Body of pancreas (tissue), 4 donors: Measurements from ENCODE around the gene ETS1. TPM values are rescaled to one million over a fixed set of nuclear protein-coding genes. Genes with fewer than 3 reads are reported as not detected.

Experiments
- ATAC-seq: fragments of 150-250 bp; one replicate; pipeline ENCODE4 v1.9.1; 2016
- DNase-seq, 4 donors: peaks; one replicate each; pipeline ENCODE4 v3.0.0-alpha.2; 2019
- H3K27ac ChIP-seq, 4 donors: fragments of 200-600 bp; sonication (generic); 1 replicate in 3 of 4; 2 replicates in 1 of 4; pipeline versions ENCODE4 v1.5.1 to v1.6.1; 2016 to 2019; ENCODE audit warnings: mild to moderate bottlenecking in 1 of 4, mixed read lengths in 1 of 4, moderate library complexity in 1 of 4
- H3K27me3 ChIP-seq, 2 donors: fragments of 200-600 bp; sonication (generic); one replicate each; pipeline ENCODE4 v1.6.0; 2016; ENCODE audit warnings: mild to moderate bottlenecking in 1 of 2
- H3K36me3 ChIP-seq, 2 donors: fragments of 200-600 bp; sonication (generic); replicated peaks in 1 of 2; 2 replicates each; pipeline ENCODE4 v1.5.1; 2016; ENCODE audit warnings: low read depth in 2 of 2; ENCODE audit not compliant: insufficient read depth in 1 of 2
- H3K4me1 ChIP-seq: fragments of 200-600 bp; sonication (generic); one replicate; pipeline ENCODE4 v1.6.0; 2016
- H3K4me3 ChIP-seq, 2 donors: fragments of 200-600 bp; sonication (generic); 1 replicate in 1 of 2; 2 replicates in 1 of 2; pipeline ENCODE4 v1.5.1; 2016 to 2019
- H3K9me3 ChIP-seq, 3 donors: fragments of 200-600 bp; sonication (generic); 1 replicate in 2 of 3; 2 replicates in 1 of 3; pipeline ENCODE4 v1.5.1; 2016
- POLR2A ChIP-seq, 3 donors: fragments of 450-650 bp; IDR thresholded peaks; one replicate each; pipeline ENCODE4 v1.6.1; 2016; ENCODE audit warnings: antibody characterized with exemption in 3 of 3, mild to moderate bottlenecking in 2 of 3
- WGBS, 2 donors: methylation state at CpG; one replicate each; pipeline ENCODE4 v1.1.5; 2017; 5-methylcytosine and 5-hydroxymethylcytosine counted together
- intact Hi-C: fragments of 100-400 bp; cut with DNase I; formaldehyde crosslinking; loops from one replicate; pipeline ENCODE4 v1.15.1; 2023
- total RNA-seq, 2 donors: library from RNA; depleted of rRNA; stranded (reverse); fragments of >200 nt; gene quantifications; one replicate each; pipeline ENCODE4 v1.1.0, GENCODE V29; 2016
- TF ChIP-seq, protein P1 (sequence below), 7 experiments: fragments of 450-650 bp in 4 of 7; fragments of 200-600 bp in 3 of 7; sonication (generic) in 3 of 7; IDR thresholded peaks; one replicate each; pipeline ENCODE4 v1.5.1; 2016 to 2019; ENCODE audit warnings: antibody characterized with exemption in 7 of 7

Gene ETS1
- total RNA-seq, 2 donors from 2014 or later, result 20.0 to 22.7 TPM

DNA sequence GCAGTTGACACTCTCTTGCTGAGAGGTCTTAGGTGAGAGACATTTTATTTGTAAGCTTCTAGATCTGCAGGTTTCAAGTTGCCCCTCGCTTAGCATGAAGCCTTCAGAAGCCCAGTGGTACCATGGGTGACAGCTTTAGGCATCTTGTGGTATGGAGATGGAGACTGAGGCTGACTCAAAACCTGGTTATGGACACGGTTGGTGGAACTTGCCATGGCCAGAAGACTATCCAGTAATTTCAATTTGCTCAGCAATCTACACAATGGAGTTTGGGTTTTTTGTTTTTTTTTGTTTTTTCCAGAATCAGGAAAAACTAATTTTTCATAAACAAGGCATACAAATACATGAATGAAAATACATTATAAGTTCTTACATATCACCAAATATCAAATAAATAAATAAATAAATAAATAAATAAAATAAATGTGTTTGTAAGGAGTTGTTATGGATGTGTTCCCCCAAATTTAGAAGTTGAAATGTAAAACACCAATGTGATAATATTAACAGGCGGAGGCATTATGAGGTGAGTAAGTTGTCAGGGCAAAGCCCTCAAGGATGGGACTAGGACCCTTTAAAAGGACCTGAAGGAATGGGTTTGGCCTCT is 22.6 kb downstream of the ETS1 start:
- Histone ChIP-seq H3K4me1 (peaks cover 8% of the 10 kb centered on the region), H3K27ac (no peak overlapping the region), H3K36me3 (no peaks in the 10 kb centered on the region), H3K27me3 (no peaks in the 10 kb centered on the region), H3K4me3 (no peak overlapping the region), H3K9me3 (no peaks in the 10 kb centered on the region)
- 92 to 97% methylated on average over 3 of the region's 3 CpGs for WGBS, 2 donors
- DNase-seq, result no peak
- no peak for ATAC-seq
- intact Hi-C loops, result no loop called here
- TF ChIP-seq, protein P1, sequence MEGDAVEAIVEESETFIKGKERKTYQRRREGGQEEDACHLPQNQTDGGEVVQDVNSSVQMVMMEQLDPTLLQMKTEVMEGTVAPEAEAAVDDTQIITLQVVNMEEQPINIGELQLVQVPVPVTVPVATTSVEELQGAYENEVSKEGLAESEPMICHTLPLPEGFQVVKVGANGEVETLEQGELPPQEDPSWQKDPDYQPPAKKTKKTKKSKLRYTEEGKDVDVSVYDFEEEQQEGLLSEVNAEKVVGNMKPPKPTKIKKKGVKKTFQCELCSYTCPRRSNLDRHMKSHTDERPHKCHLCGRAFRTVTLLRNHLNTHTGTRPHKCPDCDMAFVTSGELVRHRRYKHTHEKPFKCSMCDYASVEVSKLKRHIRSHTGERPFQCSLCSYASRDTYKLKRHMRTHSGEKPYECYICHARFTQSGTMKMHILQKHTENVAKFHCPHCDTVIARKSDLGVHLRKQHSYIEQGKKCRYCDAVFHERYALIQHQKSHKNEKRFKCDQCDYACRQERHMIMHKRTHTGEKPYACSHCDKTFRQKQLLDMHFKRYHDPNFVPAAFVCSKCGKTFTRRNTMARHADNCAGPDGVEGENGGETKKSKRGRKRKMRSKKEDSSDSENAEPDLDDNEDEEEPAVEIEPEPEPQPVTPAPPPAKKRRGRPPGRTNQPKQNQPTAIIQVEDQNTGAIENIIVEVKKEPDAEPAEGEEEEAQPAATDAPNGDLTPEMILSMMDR (IDR thresholded peaks at IDR 0.05), result no peak
- TF ChIP-seq POLR2A (IDR thresholded peaks at IDR 0.05), result no peak

DNA sequence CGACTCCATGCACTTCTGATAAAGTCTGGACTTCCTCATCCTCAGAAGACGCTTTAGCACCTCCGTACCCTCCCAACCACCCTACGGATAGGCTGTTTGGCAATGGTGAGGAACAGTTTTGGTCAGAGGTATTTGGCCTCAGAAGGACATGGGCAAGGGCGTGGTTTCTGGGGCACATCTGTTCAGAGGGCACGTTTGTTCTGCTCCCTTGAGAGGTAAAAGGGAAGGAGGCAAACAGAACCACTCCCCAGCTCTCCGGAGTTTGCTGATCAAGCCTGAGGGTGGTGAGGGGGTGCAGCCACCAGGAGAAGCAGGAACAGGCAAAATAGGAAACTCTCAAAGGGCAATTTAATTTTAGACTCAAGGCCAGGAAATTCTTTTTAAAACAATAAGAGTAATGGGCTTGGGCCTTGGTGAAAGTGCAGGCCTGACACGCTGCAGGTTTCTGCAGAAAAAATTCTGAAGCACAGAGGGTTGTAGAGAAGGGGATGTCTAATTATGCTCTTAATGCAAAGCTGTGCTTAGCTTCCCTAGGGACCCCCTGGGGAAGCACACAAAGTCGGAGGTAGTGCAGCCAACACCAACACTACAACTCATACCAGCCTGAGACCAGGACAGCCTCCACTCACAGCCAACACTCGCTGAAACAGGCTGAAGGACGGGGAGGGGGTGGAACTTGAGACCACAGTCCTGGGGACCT is 23.3 kb downstream of the ETS1 start:
- DNase-seq, result no peak
- Histone ChIP-seq H3K4me3 (no peak overlapping the region), H3K27ac (no peak overlapping the region), H3K4me1 (peaks cover 8% of the 10 kb centered on the region), H3K27me3 (no peaks in the 10 kb centered on the region), H3K36me3 (no peaks in the 10 kb centered on the region), H3K9me3 (no peaks in the 10 kb centered on the region)
- intact Hi-C loops, result no loop called here
- TF ChIP-seq, protein P1 (IDR thresholded peaks at IDR 0.05), result no peak
- no peak for TF ChIP-seq POLR2A (IDR thresholded peaks at IDR 0.05)
- WGBS, 2 donors, result 83 to 85% methylated on average over 11 of the region's 11 CpGs
- ATAC-seq, result no peak

DNA sequence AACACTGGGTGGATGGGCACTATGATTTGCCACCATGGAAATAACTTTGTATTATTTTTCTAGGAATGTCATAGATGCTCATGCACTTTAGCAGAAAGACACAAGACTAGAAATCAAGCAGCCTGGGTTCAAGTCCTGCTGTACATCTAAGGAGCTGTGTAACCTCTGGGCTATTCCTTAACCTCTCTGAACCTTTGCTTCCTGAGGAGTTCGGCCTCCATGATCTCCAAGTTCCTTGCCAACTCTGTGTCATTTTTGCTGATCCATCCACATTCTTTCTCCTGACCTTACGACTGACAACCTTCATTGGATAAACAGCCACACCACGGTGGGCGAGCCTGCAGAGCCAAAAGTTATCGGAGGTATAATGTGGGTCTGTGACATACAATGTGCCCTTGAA is 24.1 kb downstream of the ETS1 start:
- Histone ChIP-seq H3K4me3 (no peak overlapping the region), H3K27me3 (no peaks in the 10 kb centered on the region), H3K4me1 (peaks cover 8% of the 10 kb centered on the region), H3K9me3 (no peaks in the 10 kb centered on the region), H3K27ac (no peak overlapping the region), H3K36me3 (no peaks in the 10 kb centered on the region)
- 81 to 85% methylated on average over 5 of the region's 5 CpGs for WGBS, 2 donors
- intact Hi-C loops, result no loop called here
- DNase-seq, result no peak
- ATAC-seq, result no peak
- TF ChIP-seq, protein P1 (IDR thresholded peaks at IDR 0.05), result no peak
- no peak for TF ChIP-seq POLR2A (IDR thresholded peaks at IDR 0.05)

DNA sequence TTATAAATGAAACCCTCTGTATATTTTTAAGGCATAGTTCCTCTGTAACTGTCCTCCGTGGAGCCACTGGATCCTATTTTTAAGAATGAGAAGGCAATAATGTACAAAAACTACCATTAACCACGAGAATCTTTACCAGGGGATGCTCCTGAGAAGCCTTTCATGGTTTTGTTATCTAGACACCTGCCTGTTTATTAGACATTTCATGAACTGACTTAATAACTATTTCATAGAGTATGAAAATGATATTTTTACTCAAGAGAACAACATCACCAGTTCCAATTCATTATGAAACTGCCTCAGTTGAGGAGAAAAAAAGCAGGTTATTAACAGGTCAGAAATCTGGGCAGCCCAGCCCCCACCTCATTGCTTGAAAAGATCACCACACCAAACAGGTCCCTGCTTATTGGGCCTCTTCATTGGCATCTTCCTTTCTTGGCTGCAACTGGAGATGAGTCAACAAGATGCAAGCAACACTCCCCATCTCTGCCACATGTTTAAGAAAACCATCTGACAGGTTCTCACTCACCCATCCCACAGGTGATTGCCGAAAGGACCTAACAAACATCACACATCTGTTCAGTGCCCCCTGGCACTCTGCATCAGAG is 27.8 kb downstream of the ETS1 start:
- no peaks in the 10 kb centered on the region for H3K27me3 ChIP-seq
- ATAC-seq, result no peak
- intact Hi-C loops, result no loop called here
- no peaks in the 10 kb centered on the region for H3K4me1 ChIP-seq
- no peak overlapping the region for H3K27ac ChIP-seq
- WGBS, 2 donors, result 79 to 85% methylated on average over 3 of the region's 3 CpGs
- H3K4me3 ChIP-seq, result no peak overlapping the region
- no peaks in the 10 kb centered on the region for H3K36me3 ChIP-seq
- H3K9me3 ChIP-seq, result no peaks in the 10 kb centered on the region
- DNase-seq, result no peak
- TF ChIP-seq, protein P1 (IDR thresholded peaks at IDR 0.05), result no peak
- TF ChIP-seq POLR2A (IDR thresholded peaks at IDR 0.05), result no peak
